Measurements from ENCODE around the gene RDH16.

GRCh38 chr12:56987011-56987410 lies 29.6 kb upstream of the RDH16 start:
- TF ChIP-seq POLR2AphosphoS5 (IDR thresholded peaks at IDR 0.05; ENCODE audit: low read depth, low read length), result no peak
- no peak for TF ChIP-seq CTCF (IDR thresholded peaks at IDR 0.05)
- TF ChIP-seq, protein P1, sequence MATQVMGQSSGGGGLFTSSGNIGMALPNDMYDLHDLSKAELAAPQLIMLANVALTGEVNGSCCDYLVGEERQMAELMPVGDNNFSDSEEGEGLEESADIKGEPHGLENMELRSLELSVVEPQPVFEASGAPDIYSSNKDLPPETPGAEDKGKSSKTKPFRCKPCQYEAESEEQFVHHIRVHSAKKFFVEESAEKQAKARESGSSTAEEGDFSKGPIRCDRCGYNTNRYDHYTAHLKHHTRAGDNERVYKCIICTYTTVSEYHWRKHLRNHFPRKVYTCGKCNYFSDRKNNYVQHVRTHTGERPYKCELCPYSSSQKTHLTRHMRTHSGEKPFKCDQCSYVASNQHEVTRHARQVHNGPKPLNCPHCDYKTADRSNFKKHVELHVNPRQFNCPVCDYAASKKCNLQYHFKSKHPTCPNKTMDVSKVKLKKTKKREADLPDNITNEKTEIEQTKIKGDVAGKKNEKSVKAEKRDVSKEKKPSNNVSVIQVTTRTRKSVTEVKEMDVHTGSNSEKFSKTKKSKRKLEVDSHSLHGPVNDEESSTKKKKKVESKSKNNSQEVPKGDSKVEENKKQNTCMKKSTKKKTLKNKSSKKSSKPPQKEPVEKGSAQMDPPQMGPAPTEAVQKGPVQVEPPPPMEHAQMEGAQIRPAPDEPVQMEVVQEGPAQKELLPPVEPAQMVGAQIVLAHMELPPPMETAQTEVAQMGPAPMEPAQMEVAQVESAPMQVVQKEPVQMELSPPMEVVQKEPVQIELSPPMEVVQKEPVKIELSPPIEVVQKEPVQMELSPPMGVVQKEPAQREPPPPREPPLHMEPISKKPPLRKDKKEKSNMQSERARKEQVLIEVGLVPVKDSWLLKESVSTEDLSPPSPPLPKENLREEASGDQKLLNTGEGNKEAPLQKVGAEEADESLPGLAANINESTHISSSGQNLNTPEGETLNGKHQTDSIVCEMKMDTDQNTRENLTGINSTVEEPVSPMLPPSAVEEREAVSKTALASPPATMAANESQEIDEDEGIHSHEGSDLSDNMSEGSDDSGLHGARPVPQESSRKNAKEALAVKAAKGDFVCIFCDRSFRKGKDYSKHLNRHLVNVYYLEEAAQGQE (IDR thresholded peaks at IDR 0.05; ENCODE audit: insufficient read depth in 1 of 2, low read depth in 2 of 2, low read length in 1 of 2), result no peak

Data from Panc1 (cell line).